Endothelial cell (in vitro differentiated cells): ENCODE measurements around the gene RPL31. TPM values are rescaled to one million over a fixed set of nuclear protein-coding genes. Genes with fewer than 3 reads are reported as not detected.

Experiments
- DNase-seq: peaks from one replicate; pipeline ENCODE4 v3.0.0; 2021; ENCODE audit warnings: low spot score
- H3K27ac Mint-ChIP-seq: one replicate; pipeline ENCODE4 v1.8.0; 2021; ENCODE audit warnings: mixed read lengths, inconsistent platforms; ENCODE audit not compliant: unreplicated experiment
- H3K27me3 Mint-ChIP-seq: one replicate; pipeline ENCODE4 v1.8.0; 2021; ENCODE audit warnings: mild to moderate bottlenecking, moderate library complexity, mixed read lengths, inconsistent platforms; ENCODE audit not compliant: unreplicated experiment
- H3K36me3 Mint-ChIP-seq: one replicate; pipeline ENCODE4 v1.8.0; 2021; ENCODE audit warnings: mild to moderate bottlenecking, low read depth, mixed read lengths, inconsistent platforms; ENCODE audit not compliant: unreplicated experiment
- H3K4me1 Mint-ChIP-seq: one replicate; pipeline ENCODE4 v1.8.0; 2021; ENCODE audit warnings: mild to moderate bottlenecking, mixed read lengths, inconsistent platforms; ENCODE audit not compliant: unreplicated experiment
- H3K4me3 Mint-ChIP-seq: one replicate; pipeline ENCODE4 v1.8.0; 2021; ENCODE audit warnings: mild to moderate bottlenecking, mixed read lengths, inconsistent platforms; ENCODE audit not compliant: unreplicated experiment
- H3K9me3 Mint-ChIP-seq: one replicate; pipeline ENCODE4 v1.8.0; 2021; ENCODE audit warnings: mixed read lengths, inconsistent platforms; ENCODE audit not compliant: unreplicated experiment
- total RNA-seq: library from RNA; stranded (reverse); fragmentation: NEBNext Ultra II Directional; extraction: Animal tissue kit (Norgen Biotek cat#: 25700); gene quantifications from one replicate; pipeline ENCODE4 v1.2.1, GENCODE V29; 2021; ENCODE audit not compliant: unreplicated experiment
- TF ChIP-seq, protein P1 (sequence below): fragments of 200-600 bp; sonication (generic); IDR thresholded peaks from one replicate; pipeline ENCODE4 v1.5.0; 2021; ENCODE audit warnings: antibody characterized with exemption; ENCODE audit not compliant: unreplicated experiment

The RPL31 gene
- total RNA-seq, 1 donor from 2014 or later: 1,589 TPM

DNA sequence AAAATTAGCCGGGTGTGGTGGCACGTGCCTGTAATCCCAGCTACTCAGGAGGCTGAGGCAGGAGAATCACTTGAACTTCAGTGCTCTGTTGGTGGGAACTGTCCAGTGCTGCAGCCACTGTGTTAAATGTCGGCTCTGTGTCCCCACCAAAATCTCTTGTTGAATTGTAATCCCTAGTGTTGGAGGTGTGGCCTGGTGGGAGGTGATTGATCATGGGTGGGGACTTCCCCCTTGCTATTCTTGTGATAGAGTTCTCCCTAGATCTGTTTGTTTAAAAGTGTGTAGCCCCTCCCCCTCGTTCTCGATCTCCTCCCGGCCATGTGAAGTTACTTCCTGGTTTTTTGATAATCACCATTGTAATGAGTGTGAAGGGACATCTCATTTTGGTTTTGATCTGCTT lies 9.8 kb upstream of the RPL31 start:
- peaks cover 13% of the 10 kb centered on the region for H3K27me3 Mint-ChIP-seq
- DNase-seq: no peak
- H3K4me1 Mint-ChIP-seq: peaks cover 7% of the 10 kb centered on the region
- TF ChIP-seq, protein P1, sequence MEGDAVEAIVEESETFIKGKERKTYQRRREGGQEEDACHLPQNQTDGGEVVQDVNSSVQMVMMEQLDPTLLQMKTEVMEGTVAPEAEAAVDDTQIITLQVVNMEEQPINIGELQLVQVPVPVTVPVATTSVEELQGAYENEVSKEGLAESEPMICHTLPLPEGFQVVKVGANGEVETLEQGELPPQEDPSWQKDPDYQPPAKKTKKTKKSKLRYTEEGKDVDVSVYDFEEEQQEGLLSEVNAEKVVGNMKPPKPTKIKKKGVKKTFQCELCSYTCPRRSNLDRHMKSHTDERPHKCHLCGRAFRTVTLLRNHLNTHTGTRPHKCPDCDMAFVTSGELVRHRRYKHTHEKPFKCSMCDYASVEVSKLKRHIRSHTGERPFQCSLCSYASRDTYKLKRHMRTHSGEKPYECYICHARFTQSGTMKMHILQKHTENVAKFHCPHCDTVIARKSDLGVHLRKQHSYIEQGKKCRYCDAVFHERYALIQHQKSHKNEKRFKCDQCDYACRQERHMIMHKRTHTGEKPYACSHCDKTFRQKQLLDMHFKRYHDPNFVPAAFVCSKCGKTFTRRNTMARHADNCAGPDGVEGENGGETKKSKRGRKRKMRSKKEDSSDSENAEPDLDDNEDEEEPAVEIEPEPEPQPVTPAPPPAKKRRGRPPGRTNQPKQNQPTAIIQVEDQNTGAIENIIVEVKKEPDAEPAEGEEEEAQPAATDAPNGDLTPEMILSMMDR: no peak
- H3K36me3 Mint-ChIP-seq: peaks cover 41% of the 10 kb centered on the region
- no peaks in the 10 kb centered on the region for H3K9me3 Mint-ChIP-seq
- no peak overlapping the region for H3K27ac Mint-ChIP-seq
- H3K4me3 Mint-ChIP-seq: no peak overlapping the region

GRCh38 chr2:100993294-100993693 lies 8.8 kb upstream of the RPL31 start:
- Mint-ChIP-seq H3K36me3 (peaks cover 42% of the 10 kb centered on the region), H3K27me3 (peaks cover 13% of the 10 kb centered on the region), H3K4me1 (peaks cover 7% of the 10 kb centered on the region), H3K4me3 (no peak overlapping the region), H3K27ac (no peak overlapping the region), H3K9me3 (no peaks in the 10 kb centered on the region)
- DNase-seq: no peak
- TF ChIP-seq, protein P1: no peak

GRCh38 chr2:100995309-100996075 lies 6.6 kb upstream of the RPL31 start:
- no peak overlapping the region for H3K4me3 Mint-ChIP-seq
- H3K9me3 Mint-ChIP-seq: no peaks in the 10 kb centered on the region
- DNase-seq: no peak
- H3K4me1 Mint-ChIP-seq: peaks cover 5% of the 10 kb centered on the region
- H3K27ac Mint-ChIP-seq: no peak overlapping the region
- peaks cover 26% of the 10 kb centered on the region for H3K36me3 Mint-ChIP-seq
- TF ChIP-seq, protein P1: no peak
- peaks cover 8% of the 10 kb centered on the region for H3K27me3 Mint-ChIP-seq

- H3K36me3 Mint-ChIP-seq: peaks cover 23% of the 10 kb centered on the region
- TF ChIP-seq, protein P1: no peak
- peaks cover 6% of the 10 kb centered on the region for H3K27me3 Mint-ChIP-seq
- no peaks in the 10 kb centered on the region for H3K9me3 Mint-ChIP-seq
- peaks cover 8% of the 10 kb centered on the region for H3K4me1 Mint-ChIP-seq
- no peak overlapping the region for H3K4me3 Mint-ChIP-seq
- no peak for DNase-seq
- no peak overlapping the region for H3K27ac Mint-ChIP-seq
Measured at GRCh38 chr2:100997509-100998234, 4.4 kb upstream of the RPL31 start.

GRCh38 chr2:100998235-100998573 lies 3.9 kb upstream of the RPL31 start:
- TF ChIP-seq, protein P1: no peak
- Mint-ChIP-seq H3K4me3 (no peak overlapping the region), H3K27ac (no peak overlapping the region), H3K4me1 (peaks cover 13% of the 10 kb centered on the region), H3K9me3 (no peaks in the 10 kb centered on the region), H3K27me3 (peaks cover 7% of the 10 kb centered on the region), H3K36me3 (peaks cover 28% of the 10 kb centered on the region)
- no peak for DNase-seq
